ENCODE measurements around the gene KIF2B.

DNA sequence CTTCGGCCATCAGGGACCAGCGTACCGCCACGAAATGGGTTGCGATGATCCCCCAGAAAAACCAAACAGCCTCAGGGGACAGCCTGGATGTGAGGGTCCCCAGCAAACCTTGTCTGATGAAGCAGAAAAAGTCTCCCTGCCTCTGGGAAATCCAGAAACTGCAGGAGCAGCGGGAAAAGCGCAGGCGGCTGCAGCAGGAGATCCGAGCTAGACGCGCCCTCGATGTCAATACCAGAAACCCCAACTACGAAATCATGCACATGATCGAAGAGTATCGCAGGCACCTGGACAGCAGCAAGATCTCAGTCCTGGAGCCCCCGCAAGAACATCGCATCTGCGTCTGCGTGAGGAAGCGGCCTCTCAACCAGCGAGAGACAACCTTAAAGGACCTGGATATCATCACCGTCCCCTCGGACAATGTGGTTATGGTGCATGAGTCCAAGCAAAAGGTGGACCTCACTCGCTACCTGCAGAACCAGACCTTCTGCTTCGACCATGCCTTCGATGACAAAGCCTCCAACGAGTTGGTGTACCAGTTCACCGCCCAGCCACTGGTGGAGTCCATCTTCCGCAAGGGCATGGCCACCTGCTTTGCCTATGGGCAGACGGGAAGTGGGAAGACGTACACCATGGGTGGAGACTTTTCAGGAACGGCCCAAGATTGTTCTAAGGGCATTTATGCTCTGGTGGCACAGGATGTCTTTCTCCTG, 769 bp downstream of the KIF2B start:
- TF ChIP-seq USF1 (CRISPR knock-in tag; IDR thresholded peaks at IDR 0.05) = no peak
- no peak for TF ChIP-seq TCF7 (CRISPR knock-in tag; IDR thresholded peaks at IDR 0.05; ENCODE audit: low read depth)
- TF ChIP-seq JUN (CRISPR knock-in tag; IDR thresholded peaks at IDR 0.05) = no peak
- TF ChIP-seq IRF2 (CRISPR knock-in tag; IDR thresholded peaks at IDR 0.05; ENCODE audit: borderline replicate concordance, low read depth) = no peak
- TF ChIP-seq, protein P1, sequence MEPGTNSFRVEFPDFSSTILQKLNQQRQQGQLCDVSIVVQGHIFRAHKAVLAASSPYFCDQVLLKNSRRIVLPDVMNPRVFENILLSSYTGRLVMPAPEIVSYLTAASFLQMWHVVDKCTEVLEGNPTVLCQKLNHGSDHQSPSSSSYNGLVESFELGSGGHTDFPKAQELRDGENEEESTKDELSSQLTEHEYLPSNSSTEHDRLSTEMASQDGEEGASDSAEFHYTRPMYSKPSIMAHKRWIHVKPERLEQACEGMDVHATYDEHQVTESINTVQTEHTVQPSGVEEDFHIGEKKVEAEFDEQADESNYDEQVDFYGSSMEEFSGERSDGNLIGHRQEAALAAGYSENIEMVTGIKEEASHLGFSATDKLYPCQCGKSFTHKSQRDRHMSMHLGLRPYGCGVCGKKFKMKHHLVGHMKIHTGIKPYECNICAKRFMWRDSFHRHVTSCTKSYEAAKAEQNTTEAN (CRISPR knock-in tag; IDR thresholded peaks at IDR 0.05) = no peak
- no peak for TF ChIP-seq CTCF (IDR thresholded peaks at IDR 0.05)
